Mesenchymal stem cell (in vitro differentiated cells and primary cell): ENCODE results near the gene CRIP3.

Experiments used
- DNase-seq: peaks from one replicate; pipeline ENCODE4 v3.0.0-alpha.2; 2013
- H2AFZ ChIP-seq: one replicate; pipeline ENCODE4 v1.6.1; 2013; ENCODE audit warnings: low read depth, mild to moderate bottlenecking, control low read depth, inconsistent platforms, low read length, moderate library complexity
- H2AK5ac ChIP-seq: 2 replicates; pipeline ENCODE4 v1.6.1; 2013; ENCODE audit warnings: low read length, moderate library complexity, mild to moderate bottlenecking, inconsistent platforms; ENCODE audit not compliant: severe bottlenecking
- H2BK120ac ChIP-seq: one replicate; pipeline ENCODE4 v1.6.1; 2013; ENCODE audit warnings: low read depth, mild to moderate bottlenecking, inconsistent platforms, low read length, moderate library complexity
- H2BK12ac ChIP-seq, 2 experiments: one replicate each; pipeline ENCODE4 v1.6.1; 2013; ENCODE audit warnings: inconsistent platforms in 2 of 2, low read length in 2 of 2, mild to moderate bottlenecking in 2 of 2, moderate library complexity in 2 of 2, control low read depth in 1 of 2
- H2BK15ac ChIP-seq: one replicate; pipeline ENCODE4 v1.6.1; 2013; ENCODE audit warnings: mild to moderate bottlenecking, low read depth, inconsistent platforms; ENCODE audit not compliant: poor library complexity, severe bottlenecking
- H2BK5ac ChIP-seq: 2 replicates; pipeline ENCODE4 v1.6.1; 2013; ENCODE audit warnings: low read depth, mild to moderate bottlenecking, low read length, control low read depth, inconsistent platforms; ENCODE audit not compliant: poor library complexity, severe bottlenecking
- H3K14ac ChIP-seq, 2 experiments: one replicate each; pipeline ENCODE4 v1.6.1; 2013; ENCODE audit warnings: inconsistent platforms in 2 of 2, low read length in 2 of 2, control low read depth in 1 of 2, mild to moderate bottlenecking in 1 of 2, moderate library complexity in 1 of 2
- H3K18ac ChIP-seq, 2 experiments: one replicate each; pipeline ENCODE4 v1.6.1; 2013; ENCODE audit warnings: inconsistent platforms in 2 of 2, low read length in 2 of 2, control low read depth in 1 of 2, low read depth in 1 of 2, mild to moderate bottlenecking in 1 of 2
- H3K23ac ChIP-seq, 2 experiments: one replicate each; pipeline ENCODE4 v1.6.1; 2013; ENCODE audit warnings: inconsistent platforms in 2 of 2, low read length in 2 of 2, mild to moderate bottlenecking in 2 of 2, moderate library complexity in 2 of 2, control low read depth in 1 of 2
- H3K27ac ChIP-seq: 2 replicates; pipeline ENCODE4 v1.5.1; 2013; ENCODE audit warnings: mild to moderate bottlenecking, moderate library complexity, low read length, control low read depth, inconsistent platforms; ENCODE audit not compliant: poor library complexity, severe bottlenecking
- H3K27me3 ChIP-seq, 2 experiments: 2 replicates each; pipeline versions ENCODE4 v1.6.1 to v1.7.0; 2013; ENCODE audit warnings: low read length in 2 of 2, mild to moderate bottlenecking in 2 of 2, moderate library complexity in 2 of 2, control low read depth in 1 of 2, inconsistent platforms in 1 of 2; ENCODE audit not compliant: control insufficient read depth in 1 of 2, insufficient read depth in 1 of 2
- H3K36me3 ChIP-seq, 2 experiments: 2 replicates each; pipeline versions ENCODE4 v1.6.1 to v1.7.0; 2013; ENCODE audit warnings: low read length in 2 of 2, control low read depth in 1 of 2, inconsistent platforms in 1 of 2, low read depth in 1 of 2, mild to moderate bottlenecking in 1 of 2; ENCODE audit not compliant: insufficient read depth in 2 of 2, control insufficient read depth in 1 of 2
- H3K4ac ChIP-seq, 2 experiments: one replicate each; pipeline ENCODE4 v1.6.1; 2013; ENCODE audit warnings: inconsistent platforms in 2 of 2, low read length in 2 of 2, mild to moderate bottlenecking in 2 of 2, moderate library complexity in 2 of 2, control low read depth in 1 of 2, low read depth in 1 of 2
- H3K4me1 ChIP-seq: 2 replicates; pipeline ENCODE4 v1.6.1; 2013; ENCODE audit warnings: low read depth, low read length, control low read depth; ENCODE audit not compliant: control insufficient read depth, insufficient read depth
- H3K4me2 ChIP-seq: 2 replicates; pipeline ENCODE4 v1.6.1; 2013; ENCODE audit warnings: low read length, mild to moderate bottlenecking, inconsistent platforms; ENCODE audit not compliant: poor library complexity, severe bottlenecking
- H3K4me3 ChIP-seq, 2 experiments: 2 replicates each; pipeline versions ENCODE4 v1.5.1 to v1.7.0; 2013; ENCODE audit warnings: low read length in 2 of 2, mild to moderate bottlenecking in 2 of 2, control low read depth in 1 of 2, low read depth in 1 of 2; ENCODE audit not compliant: insufficient read depth in 1 of 2
- H3K79me1 ChIP-seq: replicated peaks from 2 replicates; pipeline ENCODE4 v1.6.1; 2013; ENCODE audit warnings: mild to moderate bottlenecking, control low read depth, low read length, inconsistent platforms; ENCODE audit not compliant: poor library complexity, severe bottlenecking
- H3K9ac ChIP-seq: 2 replicates; pipeline ENCODE4 v1.7.0; 2013; ENCODE audit warnings: mild to moderate bottlenecking, low read length, moderate library complexity
- H3K9me3 ChIP-seq: 2 replicates; pipeline ENCODE4 v1.7.0; 2013; ENCODE audit warnings: mild to moderate bottlenecking, low read length; ENCODE audit not compliant: control insufficient read depth
- H4K8ac ChIP-seq: one replicate; pipeline ENCODE4 v1.6.1; 2013; ENCODE audit warnings: inconsistent platforms, mild to moderate bottlenecking, low read length, moderate library complexity
- H4K91ac ChIP-seq: one replicate; pipeline ENCODE4 v1.6.1; 2013; ENCODE audit warnings: mild to moderate bottlenecking, low read length, inconsistent platforms
- WGBS: methylation state at CpG from one replicate; pipeline ENCODE4 v1.1.7; 2013; ENCODE audit warnings: mixed read lengths; 5-methylcytosine and 5-hydroxymethylcytosine counted together

The CRIP3 gene

DNA sequence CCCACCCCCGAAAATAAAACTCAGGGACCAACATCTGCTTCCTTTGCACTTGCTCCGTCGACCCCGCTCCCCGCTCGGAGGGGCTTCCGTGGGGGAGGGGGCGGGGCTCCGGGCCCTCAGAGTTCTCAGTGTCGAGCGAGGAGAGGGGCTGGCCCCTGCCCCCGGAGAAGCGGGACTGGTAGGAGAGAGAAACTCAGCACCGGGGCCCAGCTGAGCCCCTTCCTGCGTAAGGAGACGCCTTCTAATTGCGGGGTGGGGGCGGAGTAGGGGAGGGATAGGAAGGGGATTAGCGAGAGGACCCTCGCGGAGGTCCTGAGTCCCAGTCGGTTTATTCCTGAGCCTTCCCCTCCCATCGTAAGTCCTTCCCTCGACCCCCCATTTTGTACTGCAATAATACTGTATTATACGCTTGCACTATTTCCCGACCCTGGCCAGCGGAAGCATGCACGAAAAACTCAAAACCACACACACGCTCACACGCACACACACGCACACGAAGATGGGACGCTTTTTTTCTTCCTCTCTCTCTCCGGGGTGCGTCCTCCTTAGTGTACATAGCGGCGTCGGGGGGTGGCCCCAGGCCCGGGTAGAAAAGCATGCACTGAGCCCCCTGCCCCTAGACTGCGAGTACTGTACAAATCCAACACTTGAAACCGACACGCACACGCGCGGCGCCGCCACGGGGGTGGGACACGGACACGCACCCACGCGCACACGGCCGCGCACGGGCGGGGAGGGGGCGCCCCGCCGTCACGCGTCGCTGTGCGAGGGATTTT lies 32.6 kb downstream of the CRIP3 start:
- Histone ChIP-seq H4K91ac (no peak overlapping the region), H3K27me3 (peaks cover 75 to 86% of the 10 kb centered on the region in 2 experiments), H3K9ac (no peak overlapping the region), H3K18ac (no peak overlapping the region), H3K4me1 (peaks cover 13% of the 10 kb centered on the region), H2AFZ (no peak overlapping the region), H3K9me3 (no peaks in the 10 kb centered on the region), H2BK15ac (peak overlapping the region; percentile 45), H4K8ac (no peak overlapping the region), H2BK5ac (no peak overlapping the region), H3K4ac (no peak overlapping the region), H2AK5ac (no peak overlapping the region), H2BK120ac (no peak overlapping the region), H3K36me3 (no peaks in the 10 kb centered on the region), H2BK12ac (no peak overlapping the region), H3K4me3 (no peak overlapping the region), H3K27ac (no peak overlapping the region), H3K14ac (no peak overlapping the region), H3K79me1 (no peaks in the 10 kb centered on the region), H3K23ac (no peak overlapping the region), H3K4me2 (no peak overlapping the region)
- 12% methylated on average over 56 of the region's 64 CpGs for WGBS
- peak; percentile 47 for DNase-seq

- H2BK15ac ChIP-seq: peak overlapping the region; percentile 8
- no peak overlapping the region for H3K18ac ChIP-seq
- H4K8ac ChIP-seq: no peak overlapping the region
- H3K9me3 ChIP-seq: no peaks in the 10 kb centered on the region
- no peak overlapping the region for H2BK12ac ChIP-seq
- no peak overlapping the region for H4K91ac ChIP-seq
- H3K27me3 ChIP-seq: peaks cover 75 to 87% of the 10 kb centered on the region in 2 experiments
- no peaks in the 10 kb centered on the region for H3K36me3 ChIP-seq
- H3K14ac ChIP-seq: peak overlapping the region in 1 of 2 experiments; percentile 53
- H3K23ac ChIP-seq: peak overlapping the region in 1 of 2 experiments; percentile 90
- peak overlapping the region; percentile 35 for H3K4me2 ChIP-seq
- H2BK120ac ChIP-seq: no peak overlapping the region
- H3K4ac ChIP-seq: no peak overlapping the region
- no peak overlapping the region for H3K9ac ChIP-seq
- no peak for DNase-seq
- peaks cover 13% of the 10 kb centered on the region for H3K4me1 ChIP-seq
- H2BK5ac ChIP-seq: no peak overlapping the region
- WGBS: 3% methylated on average over 62 of the region's 65 CpGs
- no peak overlapping the region for H2AFZ ChIP-seq
- no peak overlapping the region for H3K27ac ChIP-seq
- no peak overlapping the region for H2AK5ac ChIP-seq
- peak overlapping the region in 1 of 2 experiments; percentile 32 for H3K4me3 ChIP-seq
- H3K79me1 ChIP-seq: no peaks in the 10 kb centered on the region
Observed at GRCh38 chr6:43274916-43275597, 33.6 kb downstream of the CRIP3 start.

DNA sequence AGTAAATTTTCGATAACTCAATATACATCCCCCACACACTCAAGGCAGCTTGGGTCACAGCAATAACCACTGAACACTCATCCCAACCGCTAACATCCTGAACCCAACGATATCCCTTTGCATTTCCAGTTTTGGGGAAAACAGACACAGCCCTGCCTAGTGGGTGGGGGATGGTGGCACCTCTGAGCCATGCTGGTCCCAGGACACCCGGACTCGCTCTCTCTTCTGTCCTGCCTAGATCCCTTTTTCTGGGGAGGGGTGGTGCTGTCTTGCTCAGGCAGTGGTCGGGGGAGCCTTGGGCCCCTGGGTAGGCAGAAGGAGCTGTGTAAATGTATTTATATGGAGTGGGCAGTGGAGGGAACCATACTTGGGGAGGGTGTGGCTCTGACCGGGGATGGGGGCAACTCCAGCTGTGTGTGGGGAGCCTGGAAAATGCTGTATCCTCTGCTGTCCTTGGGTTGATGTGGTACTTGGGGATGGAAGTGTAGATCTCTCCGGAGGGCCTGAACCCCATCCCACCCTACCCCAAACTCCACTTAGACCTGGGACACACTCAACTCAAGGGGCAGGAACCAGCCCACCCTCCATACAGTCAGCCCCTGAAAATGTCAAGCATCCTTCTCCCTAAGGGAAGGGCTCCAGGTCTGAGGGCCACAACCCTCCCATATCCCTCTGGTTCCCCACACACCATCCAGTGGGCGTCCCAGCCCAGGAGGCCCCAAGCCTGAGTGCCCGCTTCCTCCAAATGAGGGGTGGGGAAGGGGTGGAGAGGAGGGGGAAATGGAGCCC lies 34.3 kb downstream of the CRIP3 start:
- Histone ChIP-seq H3K27me3 (peaks cover 74 to 85% of the 10 kb centered on the region in 2 experiments), H3K18ac (no peak overlapping the region), H3K4me1 (peaks cover 18% of the 10 kb centered on the region), H3K9me3 (no peaks in the 10 kb centered on the region), H3K23ac (no peak overlapping the region), H4K8ac (no peak overlapping the region), H2BK120ac (no peak overlapping the region), H2BK12ac (no peak overlapping the region), H2AK5ac (no peak overlapping the region), H2BK15ac (no peak overlapping the region), H4K91ac (no peak overlapping the region), H3K9ac (no peak overlapping the region), H3K4me3 (no peak overlapping the region), H3K4ac (no peak overlapping the region), H2AFZ (no peak overlapping the region), H3K27ac (no peak overlapping the region), H2BK5ac (no peak overlapping the region), H3K36me3 (no peaks in the 10 kb centered on the region), H3K14ac (no peak overlapping the region), H3K79me1 (no peaks in the 10 kb centered on the region), H3K4me2 (no peak overlapping the region)
- 76% methylated on average over 7 of the region's 10 CpGs for WGBS
- no peak for DNase-seq

GRCh38 chr6:43273707-43274106 lies 34.9 kb downstream of the CRIP3 start:
- Histone ChIP-seq H3K14ac (no peak overlapping the region), H4K91ac (no peak overlapping the region), H3K4ac (no peak overlapping the region), H2BK15ac (no peak overlapping the region), H3K23ac (no peak overlapping the region), H2AK5ac (no peak overlapping the region), H3K79me1 (no peaks in the 10 kb centered on the region), H2BK120ac (no peak overlapping the region), H3K36me3 (no peaks in the 10 kb centered on the region), H3K18ac (no peak overlapping the region), H3K4me3 (no peak overlapping the region), H2AFZ (no peak overlapping the region), H3K9ac (no peak overlapping the region), H2BK12ac (no peak overlapping the region), H4K8ac (no peak overlapping the region), H3K27ac (no peak overlapping the region), H3K4me2 (no peak overlapping the region), H3K27me3 (peaks cover 74 to 86% of the 10 kb centered on the region in 2 experiments), H3K9me3 (no peaks in the 10 kb centered on the region), H2BK5ac (no peak overlapping the region), H3K4me1 (peaks cover 19% of the 10 kb centered on the region)
- 41% methylated on average over 2 of the region's 2 CpGs for WGBS
- no peak for DNase-seq
